GM19193 (cell line): ENCODE measurements around the gene CDHR2.

Experiments
- POLR2A ChIP-seq: IDR thresholded peaks from 4 replicates; pipeline ENCODE4 v1.6.1; 2011; ENCODE audit not compliant: insufficient read depth, insufficient read length; ENCODE audit errors: extremely low read depth

Gene CDHR2

GRCh38 chr5:176611435-176611834 lies 62.3 kb downstream of the CDHR2 start:
- TF ChIP-seq POLR2A, result no peak

- TF ChIP-seq POLR2A, result no peak
These were observed 62.9 kb downstream of the CDHR2 start for GRCh38 chr5:176612008-176612407.

- TF ChIP-seq POLR2A, result no peak
These were observed 63.7 kb downstream of the CDHR2 start for GRCh38 chr5:176612855-176613254.

- no peak for TF ChIP-seq POLR2A
These were observed 65.8 kb downstream of the CDHR2 start for GRCh38 chr5:176614805-176615478.

GRCh38 chr5:176616511-176616910 lies 67.4 kb downstream of the CDHR2 start:
- TF ChIP-seq POLR2A, result no peak

GRCh38 chr5:176618783-176619182 lies 69.6 kb downstream of the CDHR2 start:
- no peak for TF ChIP-seq POLR2A

GRCh38 chr5:176619203-176619568 lies 70.0 kb downstream of the CDHR2 start:
- TF ChIP-seq POLR2A, result no peak

- TF ChIP-seq POLR2A, result no peak
These were observed 70.6 kb downstream of the CDHR2 start for GRCh38 chr5:176619569-176620332.

GRCh38 chr5:176620333-176620981 lies 71.3 kb downstream of the CDHR2 start:
- TF ChIP-seq POLR2A, result no peak

GRCh38 chr5:176621661-176622079 lies 72.5 kb downstream of the CDHR2 start:
- no peak for TF ChIP-seq POLR2A

GRCh38 chr5:176624142-176624541 lies 75.0 kb downstream of the CDHR2 start:
- TF ChIP-seq POLR2A, result no peak

- TF ChIP-seq POLR2A, result no peak
These were observed 75.8 kb downstream of the CDHR2 start for GRCh38 chr5:176624938-176625337.

GRCh38 chr5:176625512-176625911 lies 76.4 kb downstream of the CDHR2 start:
- no peak for TF ChIP-seq POLR2A

GRCh38 chr5:176625966-176626875 lies 77.1 kb downstream of the CDHR2 start:
- no peak for TF ChIP-seq POLR2A

- no peak for TF ChIP-seq POLR2A
These were observed 77.7 kb downstream of the CDHR2 start for GRCh38 chr5:176626876-176627236.
